ENCODE measurements around the gene MYB. TPM values are rescaled to one million over a fixed set of nuclear protein-coding genes. Genes with fewer than 3 reads are reported as not detected.
"Not testable (repeated sequence)": the region's sequence is repeated elsewhere in the genome, so short reads cannot be mapped to it uniquely, and the experiment has no call there.

The MYB gene
- total RNA-seq, 1 donor from 2014 or later = 0.08 TPM

GRCh38 chr6:135159531-135159930, 21.6 kb upstream of the MYB start:
- no peaks in the 10 kb centered on the region for H3K36me3 ChIP-seq
- peaks cover 3% of the 10 kb centered on the region for H3K9me3 ChIP-seq (replicated peaks)
- H3K4me3 ChIP-seq = no peak overlapping the region
- no peaks in the 10 kb centered on the region for H3K4me1 ChIP-seq
- H3K27ac ChIP-seq (replicated peaks) = no peak overlapping the region
- intact Hi-C loops (cut with micrococcal nuclease) = no loop called here
- no peak for DNase-seq
- TF ChIP-seq CTCF (IDR thresholded peaks at IDR 0.05; ENCODE audit: borderline replicate concordance) = no peak
- H3K27me3 ChIP-seq (ENCODE audit: low read depth) = peaks cover 79% of the 10 kb centered on the region

DNA sequence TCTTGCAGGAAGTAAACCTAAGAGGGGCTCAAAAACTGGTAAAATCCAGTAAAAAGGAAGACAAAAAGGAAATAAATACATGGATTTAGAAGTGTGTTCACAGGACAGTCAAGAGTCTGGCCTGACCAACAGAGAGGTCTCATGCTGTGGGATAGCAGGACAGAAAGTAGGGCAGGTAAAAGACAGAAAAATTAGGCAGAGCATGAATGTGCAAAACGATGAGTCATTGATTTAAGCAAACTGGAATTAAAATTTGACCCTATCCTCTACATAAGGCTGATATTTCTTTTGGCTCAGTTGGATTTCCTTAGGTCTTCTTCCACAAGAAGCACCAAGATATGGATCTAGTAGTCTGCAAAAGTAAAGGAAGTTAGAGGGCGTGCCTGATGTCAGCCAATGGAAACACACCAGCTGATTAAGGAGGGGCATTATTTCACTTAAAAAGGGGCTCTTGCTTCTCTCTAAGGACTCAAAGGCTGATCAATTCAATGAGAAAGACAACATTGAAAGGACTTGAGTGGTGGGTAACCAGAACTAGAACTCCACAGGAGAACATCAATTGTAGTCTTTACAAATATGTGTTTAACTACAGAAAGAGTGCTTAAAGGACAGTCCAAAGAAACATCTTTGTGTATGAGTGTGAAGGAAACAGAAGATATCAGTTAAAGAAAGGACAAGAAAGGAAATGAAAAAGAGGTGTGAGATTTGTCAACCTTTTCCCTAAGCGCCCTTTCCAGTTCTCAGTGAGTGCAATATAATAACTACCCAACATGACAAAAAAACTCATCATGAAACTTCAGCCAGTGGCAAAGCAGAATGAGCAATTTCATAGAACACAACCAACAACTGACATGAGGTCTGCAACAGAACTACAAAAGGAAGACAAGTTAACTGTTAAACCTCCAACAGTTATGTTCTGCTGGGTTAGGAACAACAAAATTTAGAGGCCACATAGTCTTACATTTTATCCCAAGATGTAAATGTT, 19.4 kb upstream of the MYB start:
- H3K9me3 ChIP-seq (replicated peaks) = no peaks in the 10 kb centered on the region
- peaks cover 87% of the 10 kb centered on the region for H3K27me3 ChIP-seq (ENCODE audit: low read depth)
- intact Hi-C loops (cut with micrococcal nuclease) = no loop called here
- no peaks in the 10 kb centered on the region for H3K36me3 ChIP-seq
- TF ChIP-seq CTCF (IDR thresholded peaks at IDR 0.05; ENCODE audit: borderline replicate concordance) = no peak
- H3K27ac ChIP-seq (replicated peaks) = no peak overlapping the region
- H3K4me1 ChIP-seq = no peaks in the 10 kb centered on the region
- H3K4me3 ChIP-seq = no peak overlapping the region
- no peak for DNase-seq

DNA sequence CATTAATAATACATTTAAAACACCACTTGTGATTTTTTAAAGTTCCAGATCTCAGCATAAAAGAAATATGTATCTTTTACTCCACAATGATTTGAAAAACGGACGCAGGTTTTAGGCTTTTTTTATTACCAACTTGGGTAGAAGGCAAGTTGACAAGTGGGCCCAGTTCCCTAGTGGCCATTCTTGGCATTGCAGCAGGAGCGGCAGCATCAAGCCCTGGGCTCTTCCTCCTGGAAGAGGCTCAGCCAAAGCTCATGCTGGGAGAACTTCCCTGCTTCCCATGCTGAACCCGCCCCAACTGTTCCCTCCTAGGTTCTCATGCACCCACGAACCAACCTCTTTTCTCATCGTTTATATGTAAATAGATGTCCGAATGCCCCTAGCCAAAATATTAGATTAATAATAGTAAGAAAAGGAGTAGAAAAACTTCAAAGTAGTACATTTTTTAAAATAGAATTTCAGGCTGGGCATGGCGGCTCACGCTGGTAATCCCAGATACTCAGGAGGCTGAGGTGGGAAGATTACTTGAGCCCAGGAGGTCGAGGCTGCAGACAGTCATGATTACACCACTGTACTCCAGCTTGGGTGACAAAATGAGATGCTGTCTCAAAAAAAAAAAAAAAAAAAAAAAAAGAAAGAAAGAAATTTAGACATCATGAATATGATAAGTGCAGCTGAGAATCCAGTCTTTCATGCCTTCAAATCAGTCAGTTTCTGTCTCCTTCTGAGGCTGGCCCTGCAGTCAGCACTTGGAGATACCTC, 18.2 kb upstream of the MYB start:
- no peak overlapping the region for H3K4me3 ChIP-seq
- no peaks in the 10 kb centered on the region for H3K36me3 ChIP-seq
- DNase-seq = no peak
- no peaks in the 10 kb centered on the region for H3K4me1 ChIP-seq
- no peak overlapping the region for H3K27ac ChIP-seq (replicated peaks)
- H3K9me3 ChIP-seq (replicated peaks) = no peaks in the 10 kb centered on the region
- intact Hi-C loops (cut with micrococcal nuclease) = no loop called here
- peak; percentile 58 for TF ChIP-seq CTCF (IDR thresholded peaks at IDR 0.05; ENCODE audit: borderline replicate concordance)
- H3K27me3 ChIP-seq (ENCODE audit: low read depth) = peaks cover 78% of the 10 kb centered on the region

GRCh38 chr6:135163440-135163738, 17.7 kb upstream of the MYB start:
- H3K27ac ChIP-seq (replicated peaks) = no peak overlapping the region
- no peak overlapping the region for H3K4me3 ChIP-seq
- TF ChIP-seq CTCF (IDR thresholded peaks at IDR 0.05; ENCODE audit: borderline replicate concordance) = no peak
- intact Hi-C loops (cut with micrococcal nuclease) = no loop called here
- H3K36me3 ChIP-seq = no peaks in the 10 kb centered on the region
- H3K4me1 ChIP-seq = no peaks in the 10 kb centered on the region
- no peaks in the 10 kb centered on the region for H3K9me3 ChIP-seq (replicated peaks)
- H3K27me3 ChIP-seq (ENCODE audit: low read depth) = peaks cover 73% of the 10 kb centered on the region
- DNase-seq = no peak

DNA sequence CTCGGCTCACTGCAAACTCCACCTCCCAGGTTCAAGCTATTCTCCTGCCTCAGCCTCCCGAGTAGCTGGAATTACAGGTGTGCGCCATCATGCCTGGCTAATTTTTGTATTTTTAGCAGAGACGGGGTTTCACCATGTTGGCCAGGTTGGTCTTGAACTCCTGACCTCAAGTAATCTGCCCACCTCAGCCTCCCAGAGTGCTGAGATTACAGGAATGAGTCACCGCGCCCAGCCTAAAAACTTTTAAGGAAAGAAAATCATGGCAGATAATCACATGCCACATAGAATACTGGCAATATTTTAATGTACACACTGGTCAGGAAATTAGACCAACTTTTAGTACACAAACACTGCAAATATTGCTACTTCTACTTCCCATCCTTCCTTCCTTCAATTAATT, 16.7 kb upstream of the MYB start:
- H3K9me3 ChIP-seq (replicated peaks); DNase-seq; H3K4me1 ChIP-seq; H3K27ac ChIP-seq (replicated peaks); H3K4me3 ChIP-seq; H3K36me3 ChIP-seq; intact Hi-C loops (cut with micrococcal nuclease): not testable (repeated sequence)
- peaks cover 64% of the 10 kb centered on the region for H3K27me3 ChIP-seq (ENCODE audit: low read depth)

DNA sequence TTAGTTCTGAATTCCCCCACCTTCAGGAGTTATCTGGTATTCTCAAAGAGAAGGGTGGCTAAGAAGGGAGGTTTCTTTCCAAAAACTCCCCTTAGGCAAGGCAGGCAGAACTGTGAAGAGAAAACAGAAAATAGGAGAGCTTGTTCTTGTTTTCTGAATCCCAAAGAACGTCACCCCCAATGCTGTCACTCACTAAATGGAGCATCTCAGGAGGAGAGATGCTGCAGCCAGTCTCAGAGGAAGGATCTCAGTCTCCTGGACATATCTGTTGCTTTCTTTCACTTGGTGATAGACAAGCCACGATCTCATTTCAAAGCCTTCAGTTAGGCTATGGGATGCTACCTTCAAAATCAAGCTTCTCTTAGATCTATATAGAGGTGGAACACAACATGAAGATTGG, 16.1 kb upstream of the MYB start:
- Histone ChIP-seq H3K9me3 (replicated peaks) (no peaks in the 10 kb centered on the region), H3K27ac (replicated peaks) (no peak overlapping the region), H3K27me3 (ENCODE audit: low read depth) (peaks cover 61% of the 10 kb centered on the region), H3K4me1 (no peaks in the 10 kb centered on the region), H3K36me3 (no peaks in the 10 kb centered on the region), H3K4me3 (no peak overlapping the region)
- intact Hi-C loops (cut with micrococcal nuclease) = no loop called here
- DNase-seq = no peak
- TF ChIP-seq CTCF (IDR thresholded peaks at IDR 0.05; ENCODE audit: borderline replicate concordance) = no peak

Data from left ventricle myocardium inferior (tissue), 1 donor.